ENCODE measurements around the gene TMEM273.

Gene TMEM273

DNA sequence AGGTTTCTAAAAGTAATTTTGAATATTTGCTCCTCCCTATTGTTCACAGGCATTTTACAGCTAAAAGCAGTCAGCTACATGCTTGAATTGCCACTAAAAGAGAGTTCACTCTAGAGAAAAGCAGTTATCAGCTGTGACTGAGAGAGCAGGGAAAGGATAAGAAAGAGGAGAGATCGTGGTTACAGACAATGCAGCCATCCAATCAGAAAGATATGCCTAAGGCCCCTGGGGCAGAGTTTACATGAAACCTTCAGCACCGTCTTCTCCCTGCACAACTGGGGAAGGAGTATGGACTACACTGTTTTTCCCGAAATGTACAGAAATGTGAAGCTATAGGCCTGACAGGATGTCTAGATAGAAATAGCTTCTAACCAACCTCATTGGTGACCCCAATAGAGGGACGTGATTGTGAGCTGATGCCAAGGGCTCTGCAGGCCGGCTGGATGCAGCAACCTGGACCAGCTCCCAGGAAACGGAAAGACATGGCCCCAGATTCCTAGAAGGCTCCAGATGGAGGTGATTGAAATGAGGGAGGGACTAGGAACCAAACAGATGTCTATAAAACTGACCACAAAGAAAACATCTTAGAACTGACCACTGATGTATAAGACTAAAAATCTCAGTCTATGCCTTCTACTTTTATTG, 69.6 kb downstream of the TMEM273 start:
- Histone ChIP-seq H3K27ac (ENCODE audit: low read depth, low read length) (no peak overlapping the region), H3K36me3 (ENCODE audit: control insufficient read depth in 1 of 2, insufficient read depth in 2 of 2, low read length in 2 of 2) (no peaks in the 10 kb centered on the region), H3K9me3 (ENCODE audit: control insufficient read depth in 1 of 2, low read length in 2 of 2) (no peaks in the 10 kb centered on the region), H3K9ac (ENCODE audit: low read depth in 1 of 2, low read length in 2 of 2) (no peak overlapping the region), H3K4me3 (ENCODE audit: low read depth in 1 of 2, low read length in 2 of 2) (no peak overlapping the region), H3K27me3 (ENCODE audit: control insufficient read depth in 1 of 2, insufficient read depth in 2 of 2, low read length in 2 of 2) (peaks cover 9 to 22% of the 10 kb centered on the region in 2 donors), H3K4me1 (ENCODE audit: control insufficient read depth in 1 of 2, insufficient read depth in 2 of 2, low read length in 2 of 2) (no peaks in the 10 kb centered on the region)

DNA sequence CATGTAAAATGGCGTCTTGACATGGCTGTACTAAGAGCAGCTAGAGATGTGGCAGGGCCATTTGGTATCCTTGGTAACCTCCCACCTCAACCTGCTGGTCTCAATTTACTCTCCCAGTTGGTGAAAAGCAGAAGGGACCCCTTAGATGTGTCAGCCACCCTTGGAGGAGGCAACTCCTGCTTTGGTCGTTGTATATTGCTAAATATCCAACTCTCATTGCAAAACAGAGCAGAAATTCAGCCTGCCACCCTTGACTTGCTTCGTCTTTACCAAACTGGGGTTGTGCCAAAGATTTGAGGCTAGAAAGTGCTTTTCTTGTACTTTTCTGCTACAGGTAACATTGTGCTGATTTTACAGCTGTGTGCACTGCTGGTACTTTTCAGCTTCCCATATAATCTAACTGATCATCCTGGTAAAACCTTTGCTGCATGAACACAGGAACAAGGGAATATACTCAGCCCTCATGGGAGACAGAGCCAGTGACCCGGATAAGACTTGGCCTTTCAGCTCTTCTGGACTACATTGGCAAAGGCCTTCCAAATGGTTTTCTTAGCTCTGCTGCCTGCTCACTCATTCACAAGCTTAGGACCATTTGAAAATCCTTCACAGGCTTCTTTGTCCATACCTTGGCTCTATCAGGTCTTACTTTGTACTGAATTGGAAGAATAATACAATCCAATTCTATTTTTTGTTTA, 70.7 kb downstream of the TMEM273 start:
- no peaks in the 10 kb centered on the region for H3K36me3 ChIP-seq (ENCODE audit: control insufficient read depth in 1 of 2, insufficient read depth in 2 of 2, low read length in 2 of 2)
- H3K9me3 ChIP-seq (ENCODE audit: control insufficient read depth in 1 of 2, low read length in 2 of 2) = no peaks in the 10 kb centered on the region
- no peak overlapping the region for H3K9ac ChIP-seq (ENCODE audit: low read depth in 1 of 2, low read length in 2 of 2)
- no peak overlapping the region for H3K4me3 ChIP-seq (ENCODE audit: low read depth in 1 of 2, low read length in 2 of 2)
- H3K27me3 ChIP-seq (ENCODE audit: control insufficient read depth in 1 of 2, insufficient read depth in 2 of 2, low read length in 2 of 2) = peaks cover 9 to 22% of the 10 kb centered on the region in 2 donors
- no peak overlapping the region for H3K27ac ChIP-seq (ENCODE audit: low read depth, low read length)
- H3K4me1 ChIP-seq (ENCODE audit: control insufficient read depth in 1 of 2, insufficient read depth in 2 of 2, low read length in 2 of 2) = no peaks in the 10 kb centered on the region

DNA sequence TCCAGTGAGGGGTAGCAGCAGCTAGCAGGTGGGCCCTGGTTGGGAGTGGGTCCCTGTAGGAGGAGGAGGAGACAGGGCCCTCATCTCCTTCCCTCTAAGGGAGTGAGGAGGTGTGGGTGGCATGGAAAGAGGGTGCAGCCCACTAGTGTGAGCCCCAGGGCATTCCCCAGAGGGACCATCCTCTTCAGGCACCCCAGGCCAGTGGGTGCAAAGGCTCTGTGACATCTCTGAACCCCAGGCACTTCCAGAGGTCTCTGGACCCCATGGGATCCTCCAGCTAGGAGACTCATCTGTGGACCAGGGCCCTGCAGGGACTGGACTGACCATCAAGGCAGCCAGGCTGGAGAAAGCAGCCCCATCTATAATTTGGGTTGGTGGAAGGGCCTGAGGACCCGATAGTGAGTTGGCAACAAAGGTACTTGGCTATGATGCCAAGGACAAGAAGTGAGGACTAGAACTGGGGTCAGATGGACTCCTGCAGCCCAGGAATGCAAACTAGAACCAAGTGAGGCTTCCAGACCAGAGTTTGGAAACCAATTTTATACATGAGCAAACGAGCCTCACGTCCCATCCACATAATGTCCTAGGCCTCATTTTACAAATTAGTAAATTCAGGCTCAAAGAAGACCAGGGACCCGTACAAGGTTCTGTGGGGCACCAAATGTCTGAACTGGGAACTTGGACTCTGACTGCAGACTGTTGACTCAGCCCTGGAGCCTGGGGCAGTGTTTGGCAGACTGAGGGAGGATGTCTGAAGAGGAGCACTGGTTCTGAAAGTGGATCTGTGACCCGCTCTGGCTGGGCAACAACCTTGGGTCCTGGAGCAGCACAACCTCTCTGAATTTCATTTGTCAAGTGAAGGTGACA, 71.4 kb downstream of the TMEM273 start:
- H3K27me3 ChIP-seq (ENCODE audit: control insufficient read depth in 1 of 2, insufficient read depth in 2 of 2, low read length in 2 of 2) = peaks cover 9 to 22% of the 10 kb centered on the region in 2 donors
- H3K36me3 ChIP-seq (ENCODE audit: control insufficient read depth in 1 of 2, insufficient read depth in 2 of 2, low read length in 2 of 2) = no peaks in the 10 kb centered on the region
- no peak overlapping the region for H3K4me3 ChIP-seq (ENCODE audit: low read depth in 1 of 2, low read length in 2 of 2)
- no peaks in the 10 kb centered on the region for H3K9me3 ChIP-seq (ENCODE audit: control insufficient read depth in 1 of 2, low read length in 2 of 2)
- H3K27ac ChIP-seq (ENCODE audit: low read depth, low read length) = no peak overlapping the region
- no peak overlapping the region for H3K9ac ChIP-seq (ENCODE audit: low read depth in 1 of 2, low read length in 2 of 2)
- H3K4me1 ChIP-seq (ENCODE audit: control insufficient read depth in 1 of 2, insufficient read depth in 2 of 2, low read length in 2 of 2) = no peaks in the 10 kb centered on the region

DNA sequence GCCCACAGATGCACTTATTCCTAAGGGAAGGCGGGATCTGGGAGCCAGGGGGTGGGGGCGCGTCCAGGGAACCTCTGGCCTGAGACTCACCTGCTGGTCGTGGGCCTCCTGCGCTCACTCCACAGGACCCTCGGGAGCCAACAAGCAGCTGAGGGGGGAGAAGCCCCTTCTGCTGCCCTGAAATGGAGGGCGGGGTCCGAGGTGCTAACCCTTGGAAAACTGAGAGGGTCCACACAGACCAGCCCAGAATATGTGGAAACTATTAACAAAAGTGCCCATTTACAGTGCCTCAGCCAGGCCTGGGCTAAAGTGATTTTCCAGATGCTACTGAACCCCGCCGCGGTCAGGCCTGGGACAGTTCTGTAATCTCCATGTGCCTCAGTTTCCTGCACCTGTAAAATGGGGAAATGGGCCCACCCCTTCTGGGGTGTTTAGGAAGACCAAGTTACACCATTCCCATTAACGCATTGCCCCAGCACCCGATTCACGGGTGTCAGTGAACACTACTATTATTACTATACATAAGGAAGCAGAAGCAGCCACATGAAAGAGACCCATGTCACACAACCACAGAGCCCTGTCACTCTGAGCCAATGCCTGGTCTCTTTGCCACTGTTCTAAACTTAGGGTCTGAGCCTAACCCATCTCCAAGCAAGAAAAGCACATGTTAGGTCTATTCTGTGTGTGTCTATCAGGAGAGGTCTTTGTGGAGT, 72.2 kb downstream of the TMEM273 start:
- Histone ChIP-seq H3K9me3 (ENCODE audit: control insufficient read depth in 1 of 2, low read length in 2 of 2) (no peaks in the 10 kb centered on the region), H3K4me1 (ENCODE audit: control insufficient read depth in 1 of 2, insufficient read depth in 2 of 2, low read length in 2 of 2) (peaks cover 0 to 4% of the 10 kb centered on the region in 2 donors), H3K36me3 (ENCODE audit: control insufficient read depth in 1 of 2, insufficient read depth in 2 of 2, low read length in 2 of 2) (no peaks in the 10 kb centered on the region), H3K27ac (ENCODE audit: low read depth, low read length) (no peak overlapping the region), H3K27me3 (ENCODE audit: control insufficient read depth in 1 of 2, insufficient read depth in 2 of 2, low read length in 2 of 2) (peaks cover 9 to 22% of the 10 kb centered on the region in 2 donors), H3K9ac (ENCODE audit: low read depth in 1 of 2, low read length in 2 of 2) (no peak overlapping the region), H3K4me3 (ENCODE audit: low read depth in 1 of 2, low read length in 2 of 2) (no peak overlapping the region)

DNA sequence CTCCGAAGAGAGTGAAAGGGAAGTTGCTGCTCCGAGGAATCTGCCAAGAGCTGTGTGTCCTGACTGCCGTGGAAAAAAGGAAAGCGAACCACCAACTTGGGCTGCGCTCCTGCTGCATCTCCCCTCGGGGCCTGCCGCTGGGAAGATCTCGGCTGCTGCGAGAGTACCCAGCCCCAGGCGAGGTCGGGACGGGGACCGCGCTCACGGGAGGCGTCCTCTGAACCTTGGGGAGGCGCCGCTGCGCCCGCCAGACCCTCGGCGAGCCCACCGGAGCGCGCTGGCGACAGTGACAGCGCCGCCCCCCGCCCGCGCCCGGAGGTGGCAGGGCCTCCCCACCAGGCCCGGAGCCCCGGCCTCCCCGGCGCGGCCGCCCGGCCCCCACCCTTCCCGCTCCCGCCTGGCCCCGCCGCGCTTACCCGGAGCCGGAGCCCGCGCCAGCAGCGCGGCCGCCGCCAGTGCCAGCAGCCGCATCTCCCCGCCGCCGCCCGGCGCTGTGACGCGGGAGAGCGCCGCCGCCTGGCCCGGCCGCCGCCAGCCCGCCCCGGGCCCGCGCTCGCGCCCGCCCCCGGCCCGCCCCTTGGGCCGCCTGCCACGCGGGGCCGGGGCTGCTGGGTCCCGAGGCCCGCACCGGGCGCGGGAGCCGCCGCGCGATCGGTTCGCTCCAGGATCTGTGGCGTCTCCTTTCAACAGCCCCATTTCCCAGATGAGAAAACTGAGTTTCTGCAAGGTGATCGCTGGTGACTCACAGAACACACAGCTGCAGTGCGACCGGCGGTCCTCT, 73.0 kb downstream of the TMEM273 start, which contains the start of gene VSTM4:
VSTM4 (minus strand) TSS at position 508 of the 781 bp plus-strand sequence; CDS start at position 471, 37 bp downstream.
- H3K27ac ChIP-seq (ENCODE audit: low read depth, low read length) = no peak within 1 kb of the TSS

DNA sequence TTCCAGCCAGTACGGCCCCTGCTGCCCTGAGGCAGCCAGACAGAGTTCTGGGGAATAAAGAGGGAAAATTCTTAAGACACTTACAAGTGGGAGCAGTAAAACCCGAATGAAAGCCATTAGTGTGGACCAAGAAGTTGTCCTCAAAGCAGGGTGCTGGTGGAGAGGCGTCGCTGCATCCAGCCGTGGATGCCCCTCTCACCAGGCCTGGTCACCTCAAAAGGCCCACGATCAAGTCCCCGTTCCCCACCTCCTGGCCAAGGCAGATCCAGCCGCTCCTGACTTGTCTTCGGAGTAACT, 73.5 kb downstream of the TMEM273 start:
- Histone ChIP-seq H3K27me3 (ENCODE audit: control insufficient read depth in 1 of 2, insufficient read depth in 2 of 2, low read length in 2 of 2) (peaks cover 5 to 22% of the 10 kb centered on the region in 2 donors), H3K9me3 (ENCODE audit: control insufficient read depth in 1 of 2, low read length in 2 of 2) (no peaks in the 10 kb centered on the region), H3K4me1 (ENCODE audit: control insufficient read depth in 1 of 2, insufficient read depth in 2 of 2, low read length in 2 of 2) (peaks cover 0 to 4% of the 10 kb centered on the region in 2 donors), H3K27ac (ENCODE audit: low read depth, low read length) (no peak overlapping the region), H3K4me3 (ENCODE audit: low read depth in 1 of 2, low read length in 2 of 2) (peak overlapping the region; percentile 59 to 60), H3K36me3 (ENCODE audit: control insufficient read depth in 1 of 2, insufficient read depth in 2 of 2, low read length in 2 of 2) (no peaks in the 10 kb centered on the region), H3K9ac (ENCODE audit: low read depth in 1 of 2, low read length in 2 of 2) (no peak overlapping the region)

More for the DNA sequence above, 73.0 kb downstream of the TMEM273 start, which contains the start of gene VSTM4:
- no peaks in the 10 kb centered on the region for H3K36me3 ChIP-seq (ENCODE audit: control insufficient read depth in 1 of 2, insufficient read depth in 2 of 2, low read length in 2 of 2)
- peaks cover 0 to 4% of the 10 kb centered on the region in 2 donors for H3K4me1 ChIP-seq (ENCODE audit: control insufficient read depth in 1 of 2, insufficient read depth in 2 of 2, low read length in 2 of 2)
- peaks cover 9 to 22% of the 10 kb centered on the region in 2 donors for H3K27me3 ChIP-seq (ENCODE audit: control insufficient read depth in 1 of 2, insufficient read depth in 2 of 2, low read length in 2 of 2)
- H3K9ac ChIP-seq (ENCODE audit: low read depth in 1 of 2, low read length in 2 of 2) = no peak within 1 kb of the TSS
- H3K4me3 ChIP-seq (ENCODE audit: low read depth in 1 of 2, low read length in 2 of 2) = peak within 1 kb of the TSS; percentile 59 to 60
- H3K9me3 ChIP-seq (ENCODE audit: control insufficient read depth in 1 of 2, low read length in 2 of 2) = no peaks in the 10 kb centered on the region

DNA sequence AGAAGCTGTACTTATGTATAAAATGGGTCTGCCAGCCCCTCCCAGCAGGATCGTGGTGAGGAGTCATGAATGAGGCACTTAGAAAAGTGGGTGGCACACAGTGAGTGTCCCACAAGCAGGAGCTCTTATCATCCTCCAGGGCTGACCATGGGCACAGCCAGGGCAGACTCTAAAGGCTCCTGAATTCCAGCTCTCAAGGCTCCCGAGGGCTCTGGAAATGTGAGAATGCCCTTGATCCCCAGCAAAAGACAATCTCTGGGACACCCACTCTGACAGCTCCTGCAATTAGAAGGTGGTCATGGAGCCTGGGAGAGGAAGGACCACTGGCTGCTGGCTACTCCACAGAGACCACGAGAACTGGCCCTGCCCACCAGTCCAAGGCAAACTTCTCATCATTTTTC, 74.5 kb downstream of the TMEM273 start:
- Histone ChIP-seq H3K36me3 (ENCODE audit: control insufficient read depth in 1 of 2, insufficient read depth in 2 of 2, low read length in 2 of 2) (no peaks in the 10 kb centered on the region), H3K4me1 (ENCODE audit: control insufficient read depth in 1 of 2, insufficient read depth in 2 of 2, low read length in 2 of 2) (peaks cover 0 to 4% of the 10 kb centered on the region in 2 donors), H3K27me3 (ENCODE audit: control insufficient read depth in 1 of 2, insufficient read depth in 2 of 2, low read length in 2 of 2) (peaks cover 4 to 22% of the 10 kb centered on the region in 2 donors), H3K9ac (ENCODE audit: low read depth in 1 of 2, low read length in 2 of 2) (no peak overlapping the region), H3K27ac (ENCODE audit: low read depth, low read length) (no peak overlapping the region), H3K9me3 (ENCODE audit: control insufficient read depth in 1 of 2, low read length in 2 of 2) (no peaks in the 10 kb centered on the region), H3K4me3 (ENCODE audit: low read depth in 1 of 2, low read length in 2 of 2) (no peak overlapping the region)

DNA sequence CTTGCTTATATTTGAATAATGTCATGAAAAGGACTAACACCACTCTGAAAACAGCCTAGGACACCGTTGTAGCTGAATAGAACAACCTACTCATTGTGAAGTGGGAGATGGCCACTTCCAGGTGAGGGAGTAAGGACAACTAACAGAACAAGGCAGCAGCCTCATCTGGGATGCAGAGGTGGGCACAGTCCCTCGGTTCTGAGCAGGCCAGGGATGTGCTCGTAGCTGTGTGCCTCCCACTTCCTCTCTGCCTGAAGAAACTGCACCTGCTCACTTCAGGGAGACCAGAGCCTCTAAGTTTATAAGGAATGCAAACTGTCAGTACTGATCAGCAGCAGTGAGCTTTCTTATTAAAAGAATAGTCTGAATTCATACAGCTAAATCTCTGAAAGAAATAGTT, 75.3 kb downstream of the TMEM273 start:
- Histone ChIP-seq H3K27ac (ENCODE audit: low read depth, low read length) (no peak overlapping the region), H3K36me3 (ENCODE audit: control insufficient read depth in 1 of 2, insufficient read depth in 2 of 2, low read length in 2 of 2) (no peaks in the 10 kb centered on the region), H3K4me3 (ENCODE audit: low read depth in 1 of 2, low read length in 2 of 2) (no peak overlapping the region), H3K4me1 (ENCODE audit: control insufficient read depth in 1 of 2, insufficient read depth in 2 of 2, low read length in 2 of 2) (peaks cover 0 to 4% of the 10 kb centered on the region in 2 donors), H3K9me3 (ENCODE audit: control insufficient read depth in 1 of 2, low read length in 2 of 2) (no peaks in the 10 kb centered on the region), H3K9ac (ENCODE audit: low read depth in 1 of 2, low read length in 2 of 2) (no peak overlapping the region), H3K27me3 (ENCODE audit: control insufficient read depth in 1 of 2, insufficient read depth in 2 of 2, low read length in 2 of 2) (peaks cover 4 to 21% of the 10 kb centered on the region in 2 donors)

DNA sequence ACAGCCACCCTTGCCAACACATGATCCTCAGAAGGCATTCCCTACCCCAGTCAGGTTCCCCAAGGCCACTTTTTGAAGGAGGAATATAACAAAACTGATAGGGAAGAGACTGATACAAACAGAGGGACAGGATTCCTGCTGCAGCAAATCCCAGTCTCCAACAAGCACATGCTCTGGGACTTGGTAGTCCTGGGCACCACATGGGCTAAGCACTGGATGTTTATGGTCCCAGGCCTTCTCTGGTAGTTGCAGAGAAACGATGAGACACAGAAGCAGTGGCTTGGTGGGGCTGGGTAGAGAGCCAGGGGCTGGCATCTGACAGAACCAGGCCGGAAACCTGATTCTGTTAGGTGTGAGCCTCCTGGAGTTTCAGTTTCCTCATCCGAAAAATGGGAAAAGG, 76.1 kb downstream of the TMEM273 start:
- peaks cover 0 to 4% of the 10 kb centered on the region in 2 donors for H3K4me1 ChIP-seq (ENCODE audit: control insufficient read depth in 1 of 2, insufficient read depth in 2 of 2, low read length in 2 of 2)
- no peak overlapping the region for H3K27ac ChIP-seq (ENCODE audit: low read depth, low read length)
- no peak overlapping the region for H3K4me3 ChIP-seq (ENCODE audit: low read depth in 1 of 2, low read length in 2 of 2)
- no peaks in the 10 kb centered on the region for H3K36me3 ChIP-seq (ENCODE audit: control insufficient read depth in 1 of 2, insufficient read depth in 2 of 2, low read length in 2 of 2)
- H3K9me3 ChIP-seq (ENCODE audit: control insufficient read depth in 1 of 2, low read length in 2 of 2) = no peaks in the 10 kb centered on the region
- peaks cover 4 to 16% of the 10 kb centered on the region in 2 donors for H3K27me3 ChIP-seq (ENCODE audit: control insufficient read depth in 1 of 2, insufficient read depth in 2 of 2, low read length in 2 of 2)
- no peak overlapping the region for H3K9ac ChIP-seq (ENCODE audit: low read depth in 1 of 2, low read length in 2 of 2)
